Loucy (cell line): ENCODE data around the gene S1PR3.

Experiments
- H2AFZ ChIP-seq: fragments of 200-600 bp; sonication (generic); 2 replicates; pipeline ENCODE4 v1.6.0; 2016; ENCODE audit warnings: antibody characterized with exemption, mild to moderate bottlenecking, low read length, moderate library complexity
- H3F3A ChIP-seq: fragments of 200-600 bp; 2 replicates; pipeline ENCODE4 v1.6.0; 2016; ENCODE audit warnings: antibody characterized with exemption, low read depth, mild to moderate bottlenecking
- H3K27me3 ChIP-seq: fragments of 200-600 bp; sonication (generic); 2 replicates; pipeline ENCODE4 v1.6.1; 2014; ENCODE audit warnings: low read length, mild to moderate bottlenecking; ENCODE audit not compliant: insufficient read depth, poor library complexity, severe bottlenecking
- H3K36me3 ChIP-seq: fragments of 200-600 bp; sonication (generic); 2 replicates; pipeline ENCODE4 v1.6.1; 2016; ENCODE audit warnings: low read length; ENCODE audit not compliant: insufficient read depth
- H3K4me1 ChIP-seq: fragments of 200-600 bp; sonication (generic); 2 replicates; pipeline ENCODE4 v1.5.1; 2014; ENCODE audit warnings: low read length, mild to moderate bottlenecking; ENCODE audit not compliant: insufficient read depth, poor library complexity, severe bottlenecking
- H3K4me2 ChIP-seq: fragments of 200-600 bp; sonication (generic); 2 replicates; pipeline ENCODE4 v1.6.0; 2014; ENCODE audit warnings: antibody characterized with exemption, low read length, low read depth, mild to moderate bottlenecking; ENCODE audit not compliant: poor library complexity, severe bottlenecking
- H3K4me3 ChIP-seq: fragments of 200-600 bp; sonication (generic); 2 replicates; pipeline ENCODE4 v1.5.1; 2014; ENCODE audit warnings: low read length, mild to moderate bottlenecking, mixed read lengths; ENCODE audit not compliant: poor library complexity, severe bottlenecking
- H3K79me2 ChIP-seq: fragments of 200-600 bp; sonication (generic); 2 replicates; pipeline ENCODE4 v1.6.1; 2014; ENCODE audit warnings: low read length; ENCODE audit not compliant: insufficient read depth
- H3K9ac ChIP-seq: fragments of 200-600 bp; sonication (generic); 2 replicates; pipeline ENCODE4 v1.6.0; 2014; ENCODE audit warnings: mild to moderate bottlenecking, low read depth, low read length, moderate library complexity; ENCODE audit not compliant: poor library complexity, severe bottlenecking
- H3K9me2 ChIP-seq: fragments of 200-600 bp; sonication (generic); replicated peaks from 2 replicates; pipeline ENCODE4 v1.6.1; 2016; ENCODE audit warnings: low read depth, low read length, mixed read lengths
- H3K9me3 ChIP-seq: fragments of 200-600 bp; sonication (generic); 2 replicates; pipeline ENCODE4 v1.6.1; 2014; ENCODE audit warnings: mild to moderate bottlenecking, antibody characterized with exemption, low read length, low read depth; ENCODE audit not compliant: insufficient read depth
- H4K20me1 ChIP-seq: fragments of 200-600 bp; sonication (generic); 2 replicates; pipeline ENCODE4 v1.6.0; 2014; ENCODE audit warnings: antibody characterized with exemption, low read length, mild to moderate bottlenecking; ENCODE audit not compliant: insufficient read depth, poor library complexity, severe bottlenecking
- CTCF ChIP-seq: fragments of 200-600 bp; sonication (generic); conservative IDR thresholded peaks from 2 replicates; pipeline ENCODE4 v1.5.1; 2014; ENCODE audit warnings: mild to moderate bottlenecking, antibody characterized with exemption, low read length
- EZH2phosphoT487 ChIP-seq: fragments of 200-600 bp; IDR thresholded peaks from 2 replicates; pipeline ENCODE4 v1.6.1; 2018; ENCODE audit warnings: antibody characterized with exemption, mild to moderate bottlenecking, moderate library complexity, borderline replicate concordance

Gene S1PR3

GRCh38 chr9:88949961-88950340 lies 41.3 kb upstream of the S1PR3 start:
- TF ChIP-seq CTCF (no peak), EZH2phosphoT487 (no peak)
- Histone ChIP-seq H3K4me3 (no peak overlapping the region), H3K4me2 (no peak overlapping the region), H3K36me3 (no peaks in the 10 kb centered on the region), H3K79me2 (no peaks in the 10 kb centered on the region), H3K4me1 (peaks cover 44% of the 10 kb centered on the region), H3K9ac (no peak overlapping the region), H4K20me1 (no peaks in the 10 kb centered on the region), H3F3A (no peaks in the 10 kb centered on the region), H2AFZ (no peak overlapping the region), H3K27me3 (no peaks in the 10 kb centered on the region), H3K9me3 (no peaks in the 10 kb centered on the region), H3K9me2 (no peaks in the 10 kb centered on the region)

GRCh38 chr9:88950341-88951154 lies 40.7 kb upstream of the S1PR3 start:
- H3K9ac ChIP-seq, result no peak overlapping the region
- no peaks in the 10 kb centered on the region for H3K9me3 ChIP-seq
- H3F3A ChIP-seq, result no peaks in the 10 kb centered on the region
- H4K20me1 ChIP-seq, result no peaks in the 10 kb centered on the region
- no peak for TF ChIP-seq CTCF
- TF ChIP-seq EZH2phosphoT487, result no peak
- H3K4me3 ChIP-seq, result no peak overlapping the region
- H3K4me2 ChIP-seq, result no peak overlapping the region
- H3K79me2 ChIP-seq, result no peaks in the 10 kb centered on the region
- no peak overlapping the region for H2AFZ ChIP-seq
- no peaks in the 10 kb centered on the region for H3K9me2 ChIP-seq
- peaks cover 50% of the 10 kb centered on the region for H3K4me1 ChIP-seq
- H3K36me3 ChIP-seq, result no peaks in the 10 kb centered on the region
- H3K27me3 ChIP-seq, result no peaks in the 10 kb centered on the region

GRCh38 chr9:88951155-88951542 lies 40.1 kb upstream of the S1PR3 start:
- no peak overlapping the region for H2AFZ ChIP-seq
- H3K9ac ChIP-seq, result no peak overlapping the region
- no peaks in the 10 kb centered on the region for H4K20me1 ChIP-seq
- H3K4me2 ChIP-seq, result no peak overlapping the region
- H3K9me3 ChIP-seq, result no peaks in the 10 kb centered on the region
- TF ChIP-seq EZH2phosphoT487 (no peak), CTCF (no peak)
- H3K4me3 ChIP-seq, result no peak overlapping the region
- no peaks in the 10 kb centered on the region for H3K9me2 ChIP-seq
- no peaks in the 10 kb centered on the region for H3K79me2 ChIP-seq
- no peaks in the 10 kb centered on the region for H3K36me3 ChIP-seq
- peaks cover 56% of the 10 kb centered on the region for H3K4me1 ChIP-seq
- H3K27me3 ChIP-seq, result no peaks in the 10 kb centered on the region
- H3F3A ChIP-seq, result no peaks in the 10 kb centered on the region
